NCI-H82 treated with DMSO at 0.1 percent for 48 hours (cell line): Measurements from ENCODE around the gene GSTCD.
"Not testable (repeated sequence)": the region's sequence is repeated elsewhere in the genome, so short reads cannot be mapped to it uniquely, and the experiment has no call there.

ENCODE experiments used
- DNase-seq: peaks from one replicate; lab custom pipeline; 2025; ENCODE audit not compliant: unreplicated experiment; lab: John Stamatoyannopoulos, UW

Gene GSTCD, protein sequence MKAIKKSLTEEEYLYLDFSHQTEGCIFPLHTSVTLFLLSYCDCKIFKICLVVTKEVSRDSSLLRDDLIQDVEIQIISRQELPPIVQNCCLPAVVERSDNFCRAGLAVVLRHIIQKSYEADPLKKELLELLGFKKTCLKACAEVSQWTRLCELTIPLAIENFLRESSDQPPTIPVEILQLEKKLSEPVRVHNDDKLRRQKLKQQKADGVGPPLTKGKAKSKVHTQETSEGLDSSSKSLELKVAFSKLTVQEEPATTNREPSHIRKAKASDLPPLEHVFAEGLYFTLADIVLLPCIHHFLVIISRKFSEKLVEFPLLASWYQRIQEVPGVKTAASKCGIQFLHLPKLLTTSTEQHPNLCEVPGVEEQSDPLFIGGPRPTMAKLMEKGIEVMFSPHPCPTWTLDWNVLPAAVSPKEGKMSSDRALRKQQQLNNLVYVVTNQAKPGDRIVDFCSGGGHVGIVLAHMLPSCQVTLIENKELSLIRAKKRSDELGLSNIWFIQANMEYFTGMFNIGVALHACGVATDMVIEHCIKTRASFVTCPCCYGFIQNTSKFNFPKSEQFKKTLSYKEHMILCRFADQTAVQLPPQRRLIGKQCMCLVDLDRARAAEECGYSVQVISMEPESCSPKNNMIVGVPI

DNA sequence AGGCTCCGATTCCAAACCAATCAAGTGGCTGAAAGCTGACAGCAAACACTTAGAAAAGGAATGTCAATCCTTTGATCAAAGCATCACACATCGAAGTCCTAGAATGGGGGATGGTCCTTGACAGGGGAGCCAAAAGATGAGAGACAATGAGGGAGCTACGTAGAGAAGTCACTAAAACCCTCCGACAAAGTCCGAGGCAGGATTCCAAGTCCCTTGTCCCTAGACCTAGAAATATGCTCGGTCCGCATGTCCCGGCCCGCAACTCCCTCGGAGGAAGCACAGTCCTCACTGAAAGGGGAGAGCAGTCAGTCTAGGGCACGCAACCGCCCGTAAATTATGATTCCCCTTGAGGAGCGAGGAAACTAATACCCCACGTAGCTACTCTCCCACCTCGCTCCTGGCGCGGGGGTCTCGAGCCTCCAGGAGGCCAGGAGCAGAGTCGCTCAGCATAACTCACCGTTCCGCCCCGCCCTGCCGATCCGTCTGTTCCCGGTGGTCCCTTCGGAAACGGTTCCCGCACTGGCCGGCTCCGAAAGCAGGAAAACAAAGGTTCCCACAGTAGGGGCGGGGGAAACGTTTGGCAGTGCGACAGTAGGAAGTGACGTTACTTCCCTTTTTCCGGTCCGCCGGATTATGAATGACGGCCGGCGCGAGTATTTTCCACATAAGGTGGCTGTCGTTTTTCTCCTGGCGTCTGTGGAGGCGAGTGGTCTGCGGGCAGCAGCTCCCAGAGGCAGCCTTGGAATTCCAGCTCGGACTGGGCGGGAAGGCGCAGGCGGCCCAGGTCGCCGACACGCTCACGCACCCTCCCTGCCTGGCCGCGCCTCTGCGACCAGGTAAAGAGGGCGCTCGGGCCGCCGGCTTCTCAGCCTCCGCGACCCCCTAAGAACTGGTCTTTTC, at the start of gene GSTCD, which contains the start of gene INTS12:
GSTCD (plus strand) TSS at position 604 of the 900 bp plus-strand sequence. CDS start 8,830 bp downstream, outside the sequence.
INTS12 (minus strand) TSS at position 509 of the 900 bp plus-strand sequence. CDS start 8,684 bp downstream, outside the sequence.
- DNase-seq = peak; percentile 61

DNA sequence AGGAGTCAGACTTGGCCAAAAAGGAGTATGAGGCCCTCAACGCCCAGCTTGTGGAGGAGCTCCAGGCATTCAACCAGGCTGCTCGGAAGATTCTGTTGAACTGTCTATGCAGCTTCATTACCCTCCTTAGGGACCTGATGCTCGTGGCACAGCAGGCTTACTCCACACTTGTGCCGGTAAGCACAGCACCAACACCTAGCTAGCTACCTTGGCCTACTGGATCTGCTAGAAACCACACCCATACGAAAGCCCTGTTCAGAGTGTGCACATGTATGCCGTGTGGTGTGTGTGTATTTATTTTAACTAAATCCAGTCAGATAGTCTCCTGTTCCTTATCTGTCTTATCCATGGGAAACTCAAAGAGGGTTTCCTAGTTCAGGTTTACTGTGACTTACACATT, 49.4 kb upstream of the GSTCD start:
- no peak for DNase-seq

DNA sequence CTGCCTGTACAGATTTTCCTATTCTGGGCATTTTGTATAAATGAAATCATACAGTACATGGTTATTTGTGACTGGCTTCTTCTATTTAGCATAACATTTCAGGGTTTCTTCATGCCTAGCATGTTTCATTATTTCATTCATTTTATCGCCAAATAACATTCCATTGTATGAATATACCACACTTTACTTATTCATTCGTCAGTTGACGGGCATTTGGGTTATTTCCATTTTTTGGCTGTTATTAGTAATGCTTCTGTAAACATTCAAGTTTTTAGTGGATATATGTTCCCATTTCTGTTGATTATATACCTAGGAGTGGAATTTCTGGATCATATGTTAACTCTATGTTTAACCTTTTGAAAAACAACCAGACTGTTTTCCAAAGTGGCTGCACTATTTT, 47.6 kb upstream of the GSTCD start:
- no peak for DNase-seq

DNA sequence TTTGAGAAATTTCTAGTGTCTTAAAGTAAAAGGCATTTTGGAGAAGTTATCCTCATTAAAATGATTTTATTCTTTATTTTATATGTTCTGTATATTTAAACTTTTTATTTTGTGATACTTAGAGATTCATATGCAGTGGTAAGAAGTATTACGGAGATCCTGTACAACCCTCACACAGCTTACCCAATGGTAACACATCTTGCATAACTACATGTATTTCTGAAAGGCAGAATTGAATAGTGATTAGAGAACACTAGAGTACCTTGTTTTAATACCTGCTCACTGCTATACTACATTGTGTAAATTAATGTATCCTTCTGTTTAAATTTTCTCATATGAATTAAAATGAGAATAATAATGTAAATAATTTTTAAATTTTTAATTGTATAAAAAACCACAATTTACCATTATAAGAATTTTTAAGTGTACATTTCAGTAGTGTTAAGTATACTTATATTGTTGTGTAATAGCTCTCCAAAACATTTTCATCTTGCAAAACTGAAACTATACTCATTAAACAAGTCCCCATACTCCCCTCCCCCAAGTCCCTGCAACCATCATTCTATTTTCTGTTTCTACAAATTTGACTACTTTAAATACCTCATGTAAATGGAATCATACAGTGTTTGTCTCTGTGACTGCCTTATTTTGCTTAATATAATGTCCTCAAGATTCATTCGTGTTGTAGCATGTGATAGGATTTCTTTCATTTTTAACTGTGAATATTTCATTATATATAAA, 45.5 kb upstream of the GSTCD start:
- DNase-seq = no peak

DNA sequence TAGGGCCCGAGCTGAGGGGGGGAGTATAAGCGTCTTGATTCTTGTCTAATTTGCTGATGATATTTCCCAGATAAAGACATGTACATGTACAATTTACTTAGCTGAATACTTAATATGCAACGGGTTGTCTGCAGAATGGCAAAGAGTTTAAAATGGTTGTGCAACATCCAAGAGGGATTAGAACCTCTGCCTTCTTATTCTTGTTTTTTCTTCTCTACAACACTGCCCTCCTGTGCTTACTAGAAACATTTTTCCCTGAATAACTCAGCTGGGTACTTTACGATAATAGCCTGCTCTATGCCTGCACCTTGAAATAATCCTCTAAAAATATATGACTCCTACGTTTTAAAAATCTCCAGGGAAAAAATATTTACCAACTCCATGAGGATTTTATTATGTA, 41.9 kb upstream of the GSTCD start:
- peak; percentile 13 for DNase-seq

DNA sequence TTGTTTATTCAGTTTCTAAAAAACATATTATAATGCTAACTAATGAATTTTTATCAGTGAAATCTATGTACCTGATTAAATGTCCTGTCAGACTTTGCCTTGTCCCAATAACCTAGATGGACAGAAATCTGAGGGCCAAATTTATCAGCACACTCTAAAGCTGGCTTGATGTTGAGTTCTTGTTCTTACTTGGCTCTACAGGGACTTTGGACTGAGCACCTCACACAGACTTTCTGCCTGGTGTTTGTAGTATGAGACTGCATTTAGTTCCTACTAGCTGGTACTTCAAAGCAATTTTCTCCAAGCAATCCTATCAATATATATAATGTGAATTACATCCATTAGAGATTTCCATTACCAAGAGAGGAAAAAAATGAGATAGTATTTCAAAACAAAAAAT, 37.9 kb upstream of the GSTCD start:
- DNase-seq = no peak

DNA sequence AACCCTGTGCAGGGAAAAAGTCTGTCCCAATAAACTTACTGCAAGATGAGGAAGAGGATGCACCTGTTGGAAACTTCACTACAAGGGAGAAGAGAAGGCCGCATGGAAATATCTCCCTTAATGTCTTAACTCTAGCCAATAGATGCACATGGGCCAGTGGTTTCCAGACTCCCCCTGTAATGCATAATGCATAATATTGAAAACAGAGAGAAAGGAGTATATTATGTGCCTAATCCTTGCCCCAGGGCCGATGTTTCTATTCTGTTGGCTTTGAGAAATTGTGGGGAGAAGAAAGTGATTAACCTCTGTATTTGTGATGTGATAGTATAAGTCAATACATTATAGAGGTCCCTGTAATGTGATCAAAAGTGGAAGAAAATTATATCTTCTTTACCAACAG, 37.3 kb upstream of the GSTCD start:
- DNase-seq = no peak

DNA sequence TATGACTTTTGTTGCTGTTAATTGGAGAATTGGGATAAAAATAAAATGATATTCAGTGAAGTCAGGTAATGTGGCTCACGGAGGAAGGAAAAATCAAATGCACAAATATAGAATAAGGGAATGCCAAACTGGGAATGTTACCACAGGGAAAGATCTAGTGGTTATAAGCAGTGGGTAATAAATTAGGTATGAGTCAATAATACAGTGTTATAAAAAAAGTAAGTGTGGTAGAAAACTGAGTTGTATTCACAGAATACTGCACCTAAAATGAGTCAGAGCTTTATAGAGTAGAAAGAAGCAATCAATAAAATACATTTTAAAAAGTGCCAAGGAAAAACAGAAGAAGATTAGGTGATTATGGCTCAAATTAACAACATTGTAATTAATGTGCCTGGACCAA, 34.6 kb upstream of the GSTCD start:
- no peak for DNase-seq

DNA sequence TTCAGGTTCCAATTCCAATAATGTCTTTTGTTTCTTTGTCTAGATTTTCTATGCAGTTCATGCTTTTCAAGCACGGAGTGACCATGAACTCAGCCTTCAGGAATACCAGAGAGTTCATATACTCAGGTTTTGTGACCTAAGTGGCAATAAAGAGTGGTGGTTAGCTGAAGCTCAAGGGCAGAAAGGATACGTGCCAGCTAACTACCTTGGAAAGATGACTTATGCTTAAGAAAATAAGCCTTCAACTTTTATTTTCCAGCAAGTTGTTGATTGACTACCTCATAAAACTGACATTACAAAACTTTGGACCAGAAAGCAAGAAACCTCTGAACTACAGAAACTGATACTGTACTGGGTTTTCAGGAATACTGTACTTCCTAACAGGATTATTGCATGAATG, 30.9 kb upstream of the GSTCD start:
- DNase-seq = no peak

DNA sequence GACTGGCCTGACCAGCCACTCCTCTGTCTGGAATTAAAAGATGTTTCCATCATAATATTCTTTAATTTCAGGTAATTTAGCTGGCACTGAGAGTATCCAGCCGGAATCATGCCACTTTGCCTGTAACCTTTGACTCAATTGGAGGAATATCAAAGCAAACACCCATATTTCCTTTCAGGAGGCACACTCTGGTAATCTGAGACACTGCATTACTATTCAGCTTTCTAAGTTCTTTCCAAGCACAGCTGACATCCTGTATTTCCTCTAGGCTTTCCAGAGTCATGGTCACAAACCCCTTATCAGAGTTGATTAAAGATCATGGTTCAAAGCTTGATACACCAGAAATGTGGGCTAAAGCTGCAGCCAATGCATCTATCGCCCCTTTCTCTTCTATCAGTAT, 29.4 kb upstream of the GSTCD start:
- no peak for DNase-seq

DNA sequence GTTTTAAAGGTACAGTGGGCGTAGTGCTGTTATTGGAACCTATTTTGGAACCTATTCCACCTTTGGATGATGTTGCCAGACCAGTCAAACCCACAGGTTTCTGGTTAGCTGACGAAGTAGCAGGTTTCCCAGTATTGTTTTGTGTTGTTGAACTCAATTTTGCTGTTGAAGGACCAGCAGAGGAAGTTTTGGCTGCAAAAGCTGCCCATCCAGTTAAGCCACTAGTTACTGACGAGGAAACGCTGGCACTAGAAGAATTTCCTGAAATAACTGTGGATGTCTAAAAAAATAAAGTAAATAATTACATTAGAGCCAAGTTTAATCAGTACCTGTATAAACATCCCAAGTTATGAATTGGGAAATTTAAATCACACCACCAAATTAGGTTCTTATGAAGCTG, 25.5 kb upstream of the GSTCD start:
- DNase-seq = no peak

DNA sequence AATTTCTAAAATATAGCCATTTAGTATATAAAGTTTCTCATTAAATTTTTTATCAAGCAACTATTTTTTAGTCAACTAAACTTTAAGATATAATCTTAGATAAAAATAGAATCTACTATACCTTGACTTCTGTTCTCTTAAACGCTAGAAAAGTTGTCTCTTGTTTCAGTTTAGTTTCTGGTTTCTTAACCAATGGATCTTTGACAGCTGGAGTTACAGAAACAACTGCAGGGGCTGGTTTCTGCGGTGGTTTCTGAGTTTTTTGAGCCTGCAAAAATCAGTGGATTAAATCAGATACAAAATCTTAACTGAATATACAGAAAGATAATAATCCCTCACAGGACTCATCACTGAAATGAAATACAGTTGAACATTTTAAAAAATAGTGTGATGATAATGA, 22.0 kb upstream of the GSTCD start:
- DNase-seq = no peak

DNA sequence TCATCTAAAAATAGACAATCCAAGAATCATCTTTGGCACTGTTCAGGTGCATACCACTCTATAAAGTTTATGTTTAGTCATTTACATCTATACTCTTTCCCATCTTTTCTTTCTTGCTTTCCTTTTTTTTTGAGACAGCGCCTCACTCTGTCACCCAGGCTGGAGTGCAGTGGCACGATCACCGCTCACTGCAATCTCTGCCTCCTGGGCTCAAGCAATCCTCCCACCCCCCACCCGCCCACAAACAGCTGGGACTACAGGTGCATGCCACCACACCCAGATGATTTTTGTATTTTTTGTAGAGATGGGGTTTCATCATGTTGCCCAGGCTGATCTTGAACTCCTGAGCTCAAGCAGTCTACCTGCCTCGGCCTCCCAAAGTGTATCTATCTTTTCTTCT, 13.8 kb upstream of the GSTCD start:
- DNase-seq = not testable (repeated sequence)

DNA sequence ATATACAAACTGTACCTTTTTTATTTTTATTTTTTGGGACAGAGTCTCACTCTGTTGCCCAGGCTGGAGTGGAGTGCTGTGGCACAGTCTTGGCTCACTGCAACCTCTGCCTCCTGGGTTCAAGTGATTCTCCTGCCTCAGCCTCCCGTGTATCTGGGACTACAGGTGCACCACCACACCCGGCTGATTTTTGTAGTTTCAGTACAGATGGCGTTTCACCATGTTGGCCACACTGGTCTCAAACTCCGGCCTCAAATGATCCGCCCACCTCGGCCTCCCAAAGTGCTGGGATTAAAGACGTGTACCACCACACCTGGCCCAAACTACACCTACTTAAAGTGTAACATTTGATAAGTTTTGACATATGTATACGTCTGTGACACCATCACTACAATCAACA, 12.8 kb upstream of the GSTCD start:
- not testable (repeated sequence) for DNase-seq

DNA sequence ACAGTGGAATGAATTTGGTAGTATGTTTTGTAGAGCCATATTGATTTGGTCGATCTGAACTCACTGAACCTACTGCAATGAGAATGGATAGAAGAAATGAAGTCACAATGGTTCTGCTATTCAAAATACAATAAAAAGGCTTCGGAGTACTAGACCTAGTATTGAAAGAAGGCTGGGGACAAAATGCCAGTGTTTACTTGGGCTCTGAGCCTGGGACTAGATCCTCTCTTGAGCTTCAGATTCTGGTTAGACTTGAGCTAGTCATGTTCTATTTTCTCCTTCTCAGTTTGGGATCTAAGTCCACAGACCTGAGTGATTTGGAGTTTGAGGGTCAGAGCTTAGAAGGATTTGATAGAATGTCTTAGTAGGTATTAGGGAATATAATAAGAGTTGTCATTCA, 10.0 kb upstream of the GSTCD start:
- DNase-seq = no peak

DNA sequence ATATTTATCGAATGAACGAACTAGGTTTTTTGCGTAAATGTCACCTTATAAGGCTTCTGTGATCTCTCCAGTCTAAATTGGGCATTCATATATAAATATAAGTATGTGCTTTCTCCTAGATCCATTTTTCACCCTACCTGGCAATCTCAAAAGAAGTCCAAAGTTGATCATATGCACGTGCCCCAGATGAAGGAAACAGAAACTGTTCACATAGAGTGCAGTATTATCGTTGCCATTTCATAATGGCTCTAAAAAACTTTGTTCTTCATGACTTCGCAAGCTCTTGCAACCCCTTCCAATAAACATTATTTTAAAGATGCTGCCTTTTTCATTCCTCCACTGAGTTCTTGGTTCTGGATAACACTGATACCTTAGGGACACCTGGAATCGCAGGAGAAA, 803 bp upstream of the GSTCD start:
- DNase-seq = no peak

DNA sequence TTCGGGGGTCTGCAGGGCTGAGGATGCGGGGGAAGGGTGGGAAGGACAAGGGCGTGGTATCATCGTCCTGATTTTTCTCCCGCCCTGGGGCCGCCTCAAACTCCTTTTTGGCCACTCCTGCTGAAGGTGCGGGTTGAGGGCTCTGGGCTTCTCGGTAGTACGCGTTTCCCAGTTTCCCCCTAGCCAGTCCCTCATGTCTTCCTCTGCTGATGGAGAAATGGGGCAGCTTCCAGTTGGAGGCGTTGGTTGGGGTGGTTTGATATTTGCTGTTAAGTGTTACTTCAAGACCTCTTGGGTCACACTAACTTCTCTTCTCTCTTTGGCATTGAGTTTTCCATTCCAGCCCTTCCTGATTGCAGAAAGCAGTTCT, 482 bp downstream of the GSTCD start:
- no peak for DNase-seq

DNA sequence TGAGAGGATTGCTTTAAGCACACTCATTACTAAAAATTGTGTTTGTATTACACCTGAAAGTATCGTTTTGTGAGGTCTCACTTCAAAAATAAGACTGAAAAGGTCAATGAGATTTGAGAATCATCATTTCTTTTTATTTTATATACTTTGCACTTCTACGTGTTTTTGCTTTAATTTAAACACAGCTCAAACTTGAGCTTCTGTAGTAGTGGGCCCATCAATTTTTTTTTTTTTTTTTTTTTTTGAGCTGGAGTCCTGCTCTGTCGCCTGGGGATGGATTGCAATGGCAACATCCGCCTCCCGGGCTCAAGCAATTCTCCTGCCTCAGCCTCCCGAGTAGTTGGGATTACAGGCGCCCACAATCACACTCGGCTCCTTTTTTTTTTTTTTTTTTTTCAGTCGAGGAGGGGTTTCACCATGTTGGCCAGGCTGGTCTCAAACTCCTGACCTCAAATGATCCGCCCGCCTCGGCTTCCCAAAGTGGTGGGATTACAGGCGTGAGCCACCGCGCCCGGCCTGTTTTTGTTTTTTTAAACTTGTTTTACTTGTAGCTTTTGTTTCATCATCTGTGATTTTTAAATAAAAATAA, 1.5 kb downstream of the GSTCD start:
- no peak for DNase-seq

DNA sequence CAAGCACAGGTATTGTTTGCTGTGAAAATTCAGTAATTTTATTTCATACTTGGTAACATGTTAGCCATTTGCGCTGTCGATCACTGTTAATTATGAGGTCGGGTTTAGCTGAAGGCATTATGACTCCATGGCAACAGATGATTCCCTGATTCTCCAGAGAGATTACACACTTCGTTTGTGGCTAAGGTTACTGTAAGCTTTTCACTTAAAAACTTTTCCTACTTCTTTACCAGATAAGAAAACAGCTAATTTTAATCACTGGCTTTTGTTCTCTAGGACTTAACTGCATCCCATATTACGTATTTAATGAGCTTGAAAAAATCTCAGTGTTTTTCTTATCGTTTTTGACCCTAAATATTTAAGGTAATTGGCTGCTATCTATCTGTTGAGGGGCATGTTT, 2.1 kb downstream of the GSTCD start:
- peak; percentile 38 for DNase-seq

DNA sequence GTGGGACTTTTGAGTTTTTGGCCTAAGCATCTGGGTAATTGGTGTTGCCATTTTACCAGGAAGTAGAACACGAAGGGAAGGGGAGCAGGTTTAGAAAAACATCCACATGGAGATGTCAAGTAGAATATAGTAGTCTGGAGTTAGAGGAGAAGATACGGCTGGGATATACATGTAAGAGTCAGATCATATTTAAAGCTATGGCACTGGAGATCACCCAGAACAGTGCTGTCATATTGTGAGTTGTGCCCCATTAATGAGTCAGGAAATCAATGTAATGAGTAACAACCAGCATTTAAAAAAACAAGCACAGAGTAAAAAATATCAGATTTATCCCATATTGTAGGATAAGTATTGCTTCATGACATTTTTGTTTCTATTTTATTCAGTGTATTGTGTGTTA, 4.2 kb downstream of the GSTCD start:
- DNase-seq = no peak
